PFSK-1 (cell line): ENCODE results near the gene RNF169.

ENCODE experiments used
- FOXP2 ChIP-seq: optimal IDR thresholded peaks from 2 replicates; pipeline ENCODE3; 2011; ENCODE audit warnings: borderline replicate concordance, control low read depth, inconsistent platforms; ENCODE audit not compliant: insufficient read depth; ENCODE audit errors: extremely low read length, extremely low read depth
- POLR2AphosphoS5 ChIP-seq: IDR thresholded peaks from 2 replicates; pipeline ENCODE4 v1.6.1; 2012; ENCODE audit warnings: low read depth, mild to moderate bottlenecking, control low read depth, low read length, moderate library complexity
- SIN3A ChIP-seq: IDR thresholded peaks from 2 replicates; pipeline ENCODE4 v1.6.1; 2012; ENCODE audit warnings: mild to moderate bottlenecking, low read length, moderate library complexity, borderline replicate concordance; ENCODE audit not compliant: insufficient read depth
- TAF1 ChIP-seq: IDR thresholded peaks from 2 replicates; pipeline ENCODE4 v1.6.1; 2012; ENCODE audit warnings: low read length, control low read depth, borderline replicate concordance; ENCODE audit not compliant: insufficient read depth
- TF ChIP-seq, protein P1 (sequence below), 2 experiments: IDR thresholded peaks; 2 replicates each; pipeline versions ENCODE4 v1.6.1 to v1.8.0; 2011 to 2012; ENCODE audit warnings: low read depth in 2 of 2, low read length in 2 of 2, control low read depth in 1 of 2, inconsistent platforms in 1 of 2, mild to moderate bottlenecking in 1 of 2, moderate library complexity in 1 of 2; ENCODE audit not compliant: insufficient read depth in 1 of 2

Gene RNF169

DNA sequence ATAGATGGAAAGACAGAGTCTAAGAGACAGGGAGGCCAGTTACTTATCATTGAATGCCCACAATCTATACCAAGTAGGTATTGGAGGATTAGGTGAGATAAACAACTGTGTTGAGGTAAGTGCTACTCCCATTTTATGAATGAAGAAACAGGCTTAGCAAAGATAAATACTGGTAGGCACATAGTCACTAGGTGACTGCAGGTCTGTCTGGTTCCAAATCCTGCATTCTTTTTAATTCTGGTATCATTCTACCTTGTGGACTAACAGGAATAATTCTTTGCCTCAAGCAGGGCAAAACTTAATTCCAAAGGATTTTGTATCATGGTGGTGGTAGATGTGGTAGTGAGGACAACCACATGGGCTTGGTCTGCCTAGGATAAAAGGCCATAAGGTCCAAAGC, 28.4 kb downstream of the RNF169 start:
- TF ChIP-seq, protein P1, sequence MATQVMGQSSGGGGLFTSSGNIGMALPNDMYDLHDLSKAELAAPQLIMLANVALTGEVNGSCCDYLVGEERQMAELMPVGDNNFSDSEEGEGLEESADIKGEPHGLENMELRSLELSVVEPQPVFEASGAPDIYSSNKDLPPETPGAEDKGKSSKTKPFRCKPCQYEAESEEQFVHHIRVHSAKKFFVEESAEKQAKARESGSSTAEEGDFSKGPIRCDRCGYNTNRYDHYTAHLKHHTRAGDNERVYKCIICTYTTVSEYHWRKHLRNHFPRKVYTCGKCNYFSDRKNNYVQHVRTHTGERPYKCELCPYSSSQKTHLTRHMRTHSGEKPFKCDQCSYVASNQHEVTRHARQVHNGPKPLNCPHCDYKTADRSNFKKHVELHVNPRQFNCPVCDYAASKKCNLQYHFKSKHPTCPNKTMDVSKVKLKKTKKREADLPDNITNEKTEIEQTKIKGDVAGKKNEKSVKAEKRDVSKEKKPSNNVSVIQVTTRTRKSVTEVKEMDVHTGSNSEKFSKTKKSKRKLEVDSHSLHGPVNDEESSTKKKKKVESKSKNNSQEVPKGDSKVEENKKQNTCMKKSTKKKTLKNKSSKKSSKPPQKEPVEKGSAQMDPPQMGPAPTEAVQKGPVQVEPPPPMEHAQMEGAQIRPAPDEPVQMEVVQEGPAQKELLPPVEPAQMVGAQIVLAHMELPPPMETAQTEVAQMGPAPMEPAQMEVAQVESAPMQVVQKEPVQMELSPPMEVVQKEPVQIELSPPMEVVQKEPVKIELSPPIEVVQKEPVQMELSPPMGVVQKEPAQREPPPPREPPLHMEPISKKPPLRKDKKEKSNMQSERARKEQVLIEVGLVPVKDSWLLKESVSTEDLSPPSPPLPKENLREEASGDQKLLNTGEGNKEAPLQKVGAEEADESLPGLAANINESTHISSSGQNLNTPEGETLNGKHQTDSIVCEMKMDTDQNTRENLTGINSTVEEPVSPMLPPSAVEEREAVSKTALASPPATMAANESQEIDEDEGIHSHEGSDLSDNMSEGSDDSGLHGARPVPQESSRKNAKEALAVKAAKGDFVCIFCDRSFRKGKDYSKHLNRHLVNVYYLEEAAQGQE (IDR thresholded peaks at IDR 0.05; ENCODE audit: insufficient read depth in 1 of 2, low read depth in 2 of 2, low read length in 2 of 2): no peak
- TF ChIP-seq TAF1 (no peak), FOXP2 (no peak), SIN3A (no peak), POLR2AphosphoS5 (no peak)

DNA sequence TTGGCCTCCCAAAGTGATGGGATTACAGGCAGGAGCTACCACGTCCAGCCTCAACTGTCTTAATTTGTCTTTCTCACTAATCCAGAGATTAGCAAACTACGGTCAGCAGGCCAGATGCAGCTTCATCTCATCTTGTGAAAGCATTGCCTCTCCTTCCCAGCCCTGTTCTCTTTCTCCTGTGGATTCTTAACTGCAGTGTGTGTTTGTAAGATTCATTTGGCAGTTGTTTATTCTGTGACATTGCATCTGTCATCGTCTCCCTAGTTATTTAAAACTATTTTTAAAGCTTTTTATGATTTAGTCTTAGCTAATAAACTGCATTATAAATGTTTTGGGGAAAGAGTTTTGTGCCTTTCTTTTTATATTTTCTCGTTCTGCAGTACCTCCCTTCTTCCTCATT, 29.2 kb downstream of the RNF169 start:
- TF ChIP-seq FOXP2 (no peak), SIN3A (no peak), TAF1 (no peak), POLR2AphosphoS5 (no peak)
- TF ChIP-seq, protein P1 (IDR thresholded peaks at IDR 0.05; ENCODE audit: insufficient read depth in 1 of 2, low read depth in 2 of 2, low read length in 2 of 2): no peak

DNA sequence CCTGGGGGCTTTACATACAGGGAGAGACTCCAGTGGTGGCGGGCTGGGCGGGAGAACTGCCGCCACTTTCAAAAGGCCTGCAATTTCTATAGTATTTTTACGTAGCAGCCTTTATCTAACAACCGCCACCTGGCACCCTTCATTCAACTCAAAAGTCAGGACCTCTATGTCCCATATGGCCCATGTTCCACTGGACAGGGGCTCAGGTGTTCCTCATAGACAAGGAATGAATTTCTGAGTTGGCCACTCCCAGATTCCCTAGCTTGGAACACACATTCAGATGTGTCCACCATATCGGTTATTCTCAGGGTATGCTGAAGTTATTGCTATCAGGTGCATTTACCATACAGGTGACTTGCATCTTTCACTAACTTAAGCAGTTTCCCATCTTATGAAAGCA, 29.9 kb downstream of the RNF169 start:
- TF ChIP-seq POLR2AphosphoS5: no peak
- no peak for TF ChIP-seq SIN3A
- no peak for TF ChIP-seq TAF1

DNA sequence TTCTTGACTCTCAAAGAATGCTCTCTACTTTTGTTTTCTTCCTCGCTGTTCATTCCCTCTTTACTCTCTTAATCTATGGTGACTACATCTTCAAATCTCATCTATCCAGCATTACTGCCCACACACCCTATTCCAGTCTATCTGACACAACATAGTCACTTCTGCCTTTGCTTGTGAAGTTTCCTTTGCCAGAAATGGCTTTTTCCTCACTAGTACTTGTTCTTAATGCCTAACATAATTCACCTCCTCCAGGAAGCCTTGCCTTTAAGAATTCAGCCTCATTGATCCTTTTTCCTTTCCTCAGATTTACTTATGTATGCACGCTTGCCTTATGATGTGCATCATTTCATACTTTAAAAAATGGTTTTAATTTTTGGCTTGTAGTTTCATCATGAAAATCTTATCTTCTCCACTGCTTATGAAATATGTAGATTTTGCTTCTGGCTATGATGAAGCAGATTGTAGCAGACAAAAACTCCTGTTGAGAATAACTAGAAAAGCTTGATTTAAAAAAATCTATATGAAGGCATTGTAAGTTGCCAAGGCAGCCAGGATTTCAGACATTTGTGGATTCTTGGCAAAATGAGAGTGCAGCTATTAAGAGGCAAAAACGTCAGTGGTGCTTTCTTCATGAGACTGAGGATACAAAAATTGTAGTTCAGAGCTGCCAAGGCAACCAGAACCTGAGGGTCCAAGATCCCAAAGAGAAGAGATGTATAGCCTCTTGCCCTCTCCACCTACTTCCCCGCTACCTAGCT, 31.8 kb downstream of the RNF169 start:
- TF ChIP-seq, protein P1 (IDR thresholded peaks at IDR 0.05; ENCODE audit: insufficient read depth in 1 of 2, low read depth in 2 of 2, low read length in 2 of 2): no peak
- TF ChIP-seq SIN3A: no peak
- no peak for TF ChIP-seq FOXP2
- TF ChIP-seq TAF1: no peak
- no peak for TF ChIP-seq POLR2AphosphoS5

DNA sequence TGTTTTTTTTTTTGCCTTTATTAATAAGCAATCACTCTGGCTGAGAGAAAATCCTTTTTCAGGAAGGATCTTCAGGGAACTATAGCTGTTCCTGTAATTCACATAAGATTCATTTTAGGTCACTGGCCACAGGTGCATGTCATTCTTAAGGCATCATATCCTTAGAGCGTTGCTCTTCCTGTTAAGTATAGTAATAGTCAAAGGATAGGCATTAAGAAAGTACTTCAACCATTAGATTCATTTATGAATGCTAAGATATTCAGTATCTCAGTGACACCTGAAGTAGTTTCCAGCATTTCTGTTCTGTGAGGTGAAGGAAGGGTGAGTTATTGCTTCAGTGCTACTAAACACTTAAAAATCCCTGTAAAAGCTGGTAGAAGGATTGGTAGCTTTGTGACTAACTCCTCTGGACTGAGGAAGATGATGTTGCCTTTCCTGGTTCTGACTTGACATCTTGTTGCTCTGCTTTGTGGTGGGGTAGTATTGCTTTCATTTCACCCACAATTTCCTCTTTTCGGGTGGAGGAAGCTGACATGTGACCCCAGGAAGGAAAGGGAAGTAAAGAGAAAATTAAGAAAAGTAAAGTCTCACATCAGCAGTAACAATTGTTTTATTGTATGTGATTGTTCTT, 34.7 kb downstream of the RNF169 start:
- no peak for TF ChIP-seq SIN3A
- TF ChIP-seq, protein P1 (IDR thresholded peaks at IDR 0.05; ENCODE audit: insufficient read depth in 1 of 2, low read depth in 2 of 2, low read length in 2 of 2): no peak
- no peak for TF ChIP-seq POLR2AphosphoS5
- TF ChIP-seq TAF1: no peak
- TF ChIP-seq FOXP2: no peak
